ENCODE measurements around the gene KIF3C. TPM values are rescaled to one million over a fixed set of nuclear protein-coding genes. Genes with fewer than 3 reads are reported as not detected.

Gene KIF3C
- total and polyA plus RNA-seq, 5 donors from 2014 or later, result 0.07 to 6.6 (median 0.71) TPM

GRCh38 chr2:25879133-25879730 lies 103.1 kb downstream of the KIF3C start:
- H3K4me1 Mint-ChIP-seq, result peaks cover 24 to 45% (median 31%) of the 10 kb centered on the region in 4 donors
- H3K4me3 ChIP-seq (ENCODE audit: low read depth, low read length), result peak overlapping the region; percentile 88
- H3K36me3 Mint-ChIP-seq, result peaks cover 7% of the 10 kb centered on the region
- peak overlapping the region; percentile 97 to 98 (median 98) for H3K4me3 Mint-ChIP-seq
- peaks cover 0 to 2% (median 0%) of the 10 kb centered on the region in 7 donors for H3K9me3 Mint-ChIP-seq
- no peaks in the 10 kb centered on the region for H3K36me3 ChIP-seq (ENCODE audit: control insufficient read depth, insufficient read depth, low read length)
- H3K9me3 ChIP-seq (ENCODE audit: control insufficient read depth in 2 of 2, low read length in 2 of 2), result no peaks in the 10 kb centered on the region
- peak overlapping the region; percentile 97 for H3K27ac ChIP-seq (ENCODE audit: insufficient read depth, low read length, poor library complexity, severe bottlenecking)
- H3K27me3 ChIP-seq (ENCODE audit: control insufficient read depth, insufficient read depth, low read length), result no peaks in the 10 kb centered on the region
- DNase-seq (no peak), ATAC-seq (ENCODE audit: low read depth in 2 of 2) (no peak)
- no peaks in the 10 kb centered on the region for H3K27me3 Mint-ChIP-seq
- peak overlapping the region; percentile 95 to 99 (median 98) for H3K27ac Mint-ChIP-seq
- peaks cover 21% of the 10 kb centered on the region for H3K4me1 ChIP-seq (ENCODE audit: control insufficient read depth, insufficient read depth, low read length, poor library complexity, severe bottlenecking)

DNA sequence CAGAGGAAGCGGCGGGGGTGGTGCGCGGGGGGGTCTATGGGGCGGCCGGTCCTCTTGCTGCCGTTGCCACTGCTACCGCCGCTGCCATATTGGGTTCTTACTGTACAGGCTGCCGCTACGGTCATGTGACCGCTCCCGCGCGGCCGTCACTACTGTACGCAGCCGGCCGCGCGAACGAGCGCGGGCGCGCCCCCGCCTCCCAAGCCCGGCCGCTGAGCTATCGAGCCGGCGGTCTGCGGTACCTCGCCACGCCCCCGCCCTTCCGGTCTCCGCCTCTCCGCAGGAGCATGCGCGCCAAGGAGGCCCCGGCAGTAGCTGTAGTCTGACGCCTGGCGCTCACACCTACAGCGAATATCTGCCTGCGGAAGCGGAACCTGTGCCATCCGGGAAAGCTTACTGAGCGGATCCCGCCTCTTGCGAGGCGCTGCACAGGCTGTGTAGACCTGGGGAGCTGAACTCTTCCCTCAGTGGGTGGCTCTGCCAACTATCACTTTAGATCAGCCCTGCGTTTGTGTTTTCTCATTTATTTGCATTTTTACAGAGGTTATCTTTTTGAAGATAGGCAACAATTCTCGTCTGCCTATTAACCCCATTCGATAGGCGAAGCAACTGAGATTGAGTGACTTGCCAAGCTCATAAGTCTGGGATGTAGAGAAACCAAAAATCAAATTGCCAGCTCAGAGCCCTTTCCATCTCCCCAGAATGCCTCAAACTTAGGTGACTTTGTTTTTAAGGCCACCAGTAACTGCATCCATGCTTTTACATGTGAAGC lies 103.8 kb downstream of the KIF3C start, which contains the start of gene ASXL2:
Gene ASXL2, minus strand, starts transcription at position 127 of the 772 bp plus-strand sequence. CDS start 265 bp downstream, outside the sequence.
- peak; percentile 91 to 94 for ATAC-seq (ENCODE audit: low read depth in 2 of 2)
- H3K9me3 ChIP-seq (ENCODE audit: control insufficient read depth in 2 of 2, low read length in 2 of 2), result no peaks in the 10 kb centered on the region
- no peaks in the 10 kb centered on the region for H3K27me3 ChIP-seq (ENCODE audit: control insufficient read depth, insufficient read depth, low read length)
- H3K27ac Mint-ChIP-seq, result peak within 1 kb of the TSS; percentile 95 to 99 (median 98)
- DNase-seq, result peak; percentile 95 to 99 (median 97)
- H3K9me3 Mint-ChIP-seq, result peaks cover 0 to 4% (median 0%) of the 10 kb centered on the region in 7 donors
- H3K36me3 Mint-ChIP-seq, result peaks cover 10% of the 10 kb centered on the region
- no peaks in the 10 kb centered on the region for H3K27me3 Mint-ChIP-seq
- peaks cover 24 to 52% (median 34%) of the 10 kb centered on the region in 4 donors for H3K4me1 Mint-ChIP-seq
- peak within 1 kb of the TSS; percentile 97 to 98 (median 98) for H3K4me3 Mint-ChIP-seq
- peaks cover 2% of the 10 kb centered on the region for H3K36me3 ChIP-seq (ENCODE audit: control insufficient read depth, insufficient read depth, low read length)
- peak within 1 kb of the TSS; percentile 97 for H3K27ac ChIP-seq (ENCODE audit: insufficient read depth, low read length, poor library complexity, severe bottlenecking)
- H3K4me3 ChIP-seq (ENCODE audit: low read depth, low read length), result peak within 1 kb of the TSS; percentile 89
- H3K4me1 ChIP-seq (ENCODE audit: control insufficient read depth, insufficient read depth, low read length, poor library complexity, severe bottlenecking), result peaks cover 21% of the 10 kb centered on the region

DNA sequence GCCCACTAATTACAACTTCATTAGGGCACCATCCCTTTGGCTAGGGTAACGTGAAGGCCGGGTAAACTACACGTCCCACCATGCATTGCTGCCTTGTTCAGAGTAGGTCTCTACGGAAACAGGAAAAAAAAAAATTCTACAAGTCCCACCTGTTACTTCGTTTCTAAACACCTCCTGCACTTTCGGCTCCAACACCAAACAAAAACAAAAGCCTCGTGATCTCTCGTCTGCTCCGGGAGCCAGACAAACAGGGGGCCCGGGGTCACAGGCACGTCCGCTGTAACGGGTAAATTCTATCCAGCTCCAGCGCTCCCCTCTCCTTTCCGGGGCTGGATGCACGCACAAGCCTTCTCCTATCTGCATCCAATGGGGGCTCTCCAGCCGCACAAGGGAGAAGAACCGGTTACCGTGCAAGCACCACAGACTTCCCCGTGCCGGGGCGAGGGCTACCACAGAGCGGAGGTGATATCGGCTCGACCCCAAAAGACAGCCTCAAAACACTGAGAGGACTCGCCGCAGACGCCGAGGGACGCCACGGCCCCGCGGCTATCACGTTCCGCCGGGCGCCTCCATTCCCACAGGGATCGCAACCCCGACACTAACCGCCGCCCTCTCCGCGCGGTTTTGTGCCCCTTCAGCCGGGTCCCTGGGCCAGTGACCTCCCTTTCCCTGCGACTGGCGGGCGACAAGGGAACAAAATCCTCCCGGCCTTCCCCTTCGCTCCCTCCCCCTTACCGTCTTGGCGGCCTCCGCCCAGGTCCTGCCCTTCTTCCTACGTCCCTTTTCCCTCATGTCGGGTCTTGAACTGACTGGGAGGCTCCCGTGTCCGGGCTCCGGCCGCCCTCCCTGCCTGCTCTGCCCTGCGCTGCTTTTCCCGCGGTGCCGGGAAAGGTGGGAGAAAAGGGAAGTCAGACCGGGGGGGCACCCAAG lies 104.6 kb downstream of the KIF3C start:
- Histone ChIP-seq H3K36me3 (ENCODE audit: control insufficient read depth, insufficient read depth, low read length) (peaks cover 2% of the 10 kb centered on the region), H3K4me1 (ENCODE audit: control insufficient read depth, insufficient read depth, low read length, poor library complexity, severe bottlenecking) (peaks cover 21% of the 10 kb centered on the region), H3K9me3 (ENCODE audit: control insufficient read depth in 2 of 2, low read length in 2 of 2) (no peaks in the 10 kb centered on the region), H3K27me3 (ENCODE audit: control insufficient read depth, insufficient read depth, low read length) (no peaks in the 10 kb centered on the region), H3K27ac (ENCODE audit: insufficient read depth, low read length, poor library complexity, severe bottlenecking) (peak overlapping the region; percentile 97), H3K4me3 (ENCODE audit: low read depth, low read length) (peak overlapping the region; percentile 89)
- Mint-ChIP-seq H3K27ac (peak overlapping the region; percentile 95 to 99 (median 98)), H3K4me1 (peaks cover 23 to 52% (median 35%) of the 10 kb centered on the region in 4 donors), H3K9me3 (peaks cover 0 to 4% (median 0%) of the 10 kb centered on the region in 7 donors), H3K4me3 (peak overlapping the region; percentile 97 to 98 (median 98)), H3K36me3 (peaks cover 11% of the 10 kb centered on the region), H3K27me3 (no peaks in the 10 kb centered on the region)
- peak; percentile 44 to 45 for ATAC-seq (ENCODE audit: low read depth in 2 of 2)
- DNase-seq, result peak; percentile 53 to 83 (median 73)

Other genes with a start within 250 kb of the KIF3C start
- gene ASXL2, start 104.0 kb downstream of the KIF3C start, total RNA-seq, result 48.6 TPM
- gene ASXL2, start 104.0 kb downstream of the KIF3C start, polyA plus RNA-seq, result 1 to 10 TPM; 6.8 to 8.8 (median 8.1) TPM
- 40.8 TPM for gene RAB10, start 51.6 kb upstream of the KIF3C start, total RNA-seq
- 100 to 1,000 TPM in 3 of 4 donors, 10 to 100 TPM in 1; 94.0 to 132 (median 115) TPM for gene RAB10, start 51.6 kb upstream of the KIF3C start, polyA plus RNA-seq
- gene GAREM2, start 190.6 kb upstream of the KIF3C start, total RNA-seq, result 4.0 TPM
- 1 to 10 TPM in 3 of 4 donors, under 1 TPM in 1; 0.77 to 1.7 (median 1.2) TPM for gene GAREM2, start 190.6 kb upstream of the KIF3C start, polyA plus RNA-seq

Measured in CD4-positive, CD25-positive, alpha-beta regulatory T cell (primary cell).